Karpas-422 (cell line): Measurements from ENCODE around the gene GSC2. TPM values are rescaled to one million over a fixed set of nuclear protein-coding genes. Genes with fewer than 3 reads are reported as not detected.

Source experiments
- DNase-seq: peaks from one replicate; pipeline ENCODE4 v3.0.0-alpha.2; 2015
- H2AFZ ChIP-seq: fragments of 200-600 bp; sonication (generic); 2 replicates; pipeline ENCODE4 v1.6.1; 2014; ENCODE audit warnings: antibody characterized with exemption, low read length, mixed read lengths
- H3K27ac ChIP-seq: fragments of 200-600 bp; sonication (generic); 2 replicates; pipeline ENCODE4 v1.5.1; 2014; ENCODE audit warnings: mild to moderate bottlenecking, low read length, moderate library complexity
- H3K27me3 ChIP-seq: fragments of 200-600 bp; sonication (generic); 2 replicates; pipeline ENCODE4 v1.6.1; 2014; ENCODE audit warnings: low read length, mixed read lengths
- H3K36me3 ChIP-seq: fragments of 200-600 bp; sonication (generic); 2 replicates; pipeline ENCODE4 v1.6.1; 2014; ENCODE audit warnings: low read length, mixed read lengths; ENCODE audit not compliant: insufficient read depth
- H3K4me1 ChIP-seq: fragments of 200-600 bp; sonication (generic); 2 replicates; pipeline ENCODE4 v1.6.1; 2014; ENCODE audit warnings: mild to moderate bottlenecking, low read length, mixed read lengths
- H3K4me2 ChIP-seq: fragments of 200-600 bp; sonication (generic); 2 replicates; pipeline ENCODE4 v1.6.1; 2014; ENCODE audit warnings: low read length, low read depth, mild to moderate bottlenecking; ENCODE audit not compliant: poor library complexity, severe bottlenecking
- H3K4me3 ChIP-seq: fragments of 200-600 bp; sonication (generic); 2 replicates; pipeline ENCODE4 v1.5.1; 2014; ENCODE audit warnings: mild to moderate bottlenecking, antibody characterized with exemption, low read length, mixed read lengths
- H3K79me2 ChIP-seq: fragments of 200-600 bp; sonication (generic); 2 replicates; pipeline ENCODE4 v1.6.1; 2014; ENCODE audit warnings: mild to moderate bottlenecking, low read length, mixed read lengths
- H3K9ac ChIP-seq: fragments of 200-600 bp; sonication (generic); 2 replicates; pipeline ENCODE4 v1.6.0; 2014; ENCODE audit warnings: low read length
- H3K9me2 ChIP-seq: fragments of 200-600 bp; sonication (generic), shearing (Covaris generic); replicated peaks from 2 replicates; pipeline ENCODE4 v1.6.0; 2014; ENCODE audit warnings: mild to moderate bottlenecking, low read length, moderate library complexity; ENCODE audit not compliant: insufficient read depth
- H3K9me3 ChIP-seq: fragments of 300-700, 200-600 bp; sonication (generic); 2 replicates; pipeline ENCODE4 v1.6.1; 2014; ENCODE audit warnings: low read length, mixed read lengths
- H4K20me1 ChIP-seq: fragments of 200-600 bp; sonication (generic); 2 replicates; pipeline ENCODE4 v1.6.1; 2014; ENCODE audit warnings: mild to moderate bottlenecking, antibody characterized with exemption, low read length, low read depth; ENCODE audit not compliant: insufficient read depth
- total RNA-seq: library from RNA; depleted of rRNA; stranded (reverse); fragments of >200 nt; shearing (Covaris generic); gene quantifications from 2 replicates; pipeline ENCODE4 v1.2.3, GENCODE V29; 2014; ENCODE audit warnings: low replicate concordance

GSC2 gene
- total RNA-seq, 1 experiment from 2014 or later, result not detected

DNA sequence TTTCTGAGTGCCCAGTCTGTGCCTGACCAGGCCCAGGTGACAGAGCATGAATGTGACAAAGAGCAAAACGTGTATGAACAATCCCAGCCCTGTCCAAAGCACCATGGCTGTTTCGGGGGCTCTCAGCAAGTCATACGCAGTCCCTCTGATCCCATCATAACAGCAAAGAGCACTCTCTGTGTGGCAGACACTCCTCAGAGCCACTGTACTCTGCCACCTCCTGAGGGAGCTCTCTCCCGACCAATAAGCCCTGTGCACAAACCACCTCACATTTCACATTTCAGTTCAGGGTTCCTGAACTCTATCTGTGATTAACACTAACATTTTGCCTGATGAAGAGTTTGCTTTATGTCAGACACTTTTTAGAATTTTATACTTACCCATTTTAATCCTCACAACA, 34.5 kb downstream of the GSC2 start:
- H3K9me2 ChIP-seq, result no peaks in the 10 kb centered on the region
- peaks cover 64% of the 10 kb centered on the region for H3K4me1 ChIP-seq
- H3K27ac ChIP-seq, result peak overlapping the region; percentile 43
- H3K9ac ChIP-seq, result peak overlapping the region; percentile 34
- no peaks in the 10 kb centered on the region for H3K36me3 ChIP-seq
- H4K20me1 ChIP-seq, result peaks cover 59% of the 10 kb centered on the region
- H3K9me3 ChIP-seq, result no peaks in the 10 kb centered on the region
- no peak overlapping the region for H3K4me3 ChIP-seq
- no peak overlapping the region for H2AFZ ChIP-seq
- peaks cover 97% of the 10 kb centered on the region for H3K79me2 ChIP-seq
- peak; percentile 77 for DNase-seq
- peak overlapping the region; percentile 6 for H3K4me2 ChIP-seq
- no peaks in the 10 kb centered on the region for H3K27me3 ChIP-seq

DNA sequence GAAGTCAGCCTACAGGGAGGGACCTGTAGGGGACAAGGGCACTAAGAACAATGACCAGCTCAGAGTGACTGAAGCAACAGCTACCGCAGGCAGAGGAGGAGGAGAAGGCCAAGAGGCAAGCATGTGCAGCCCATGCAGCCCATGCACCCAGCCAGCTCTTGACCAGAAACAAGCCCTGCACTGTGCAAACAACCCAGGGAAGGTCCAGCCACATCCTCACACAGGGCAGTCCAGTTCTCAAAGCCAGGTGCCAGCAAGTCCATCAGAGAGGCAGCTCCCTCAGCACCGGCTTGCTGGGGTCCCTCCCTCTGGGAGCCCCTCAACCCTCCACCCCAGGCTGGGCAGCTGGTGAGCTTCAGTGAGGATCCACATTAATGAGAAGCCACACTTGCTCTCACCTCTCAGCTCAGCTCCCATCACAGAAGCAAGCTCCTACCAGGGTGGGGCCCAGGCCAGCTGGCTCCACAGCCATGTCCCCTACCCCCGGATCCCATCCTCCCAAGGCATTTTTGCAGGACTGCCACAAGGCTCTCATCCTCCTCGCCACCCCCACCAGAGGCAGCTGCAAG, 35.0 kb downstream of the GSC2 start:
- Histone ChIP-seq H3K4me2 (no peak overlapping the region), H3K27ac (peak overlapping the region; percentile 43; the same call in 1 of the 2 replicates), H3K4me1 (peaks cover 62% of the 10 kb centered on the region), H3K9ac (0 out of 2 replicates have a peak overlapping the region, but pooled peaks have one; percentile 34), H3K36me3 (no peaks in the 10 kb centered on the region), H2AFZ (no peak overlapping the region), H3K27me3 (no peaks in the 10 kb centered on the region), H3K9me2 (no peaks in the 10 kb centered on the region), H3K4me3 (no peak overlapping the region), H3K9me3 (no peaks in the 10 kb centered on the region), H3K79me2 (peaks cover 97% of the 10 kb centered on the region), H4K20me1 (peaks cover 54% of the 10 kb centered on the region)
- no peak for DNase-seq

DNA sequence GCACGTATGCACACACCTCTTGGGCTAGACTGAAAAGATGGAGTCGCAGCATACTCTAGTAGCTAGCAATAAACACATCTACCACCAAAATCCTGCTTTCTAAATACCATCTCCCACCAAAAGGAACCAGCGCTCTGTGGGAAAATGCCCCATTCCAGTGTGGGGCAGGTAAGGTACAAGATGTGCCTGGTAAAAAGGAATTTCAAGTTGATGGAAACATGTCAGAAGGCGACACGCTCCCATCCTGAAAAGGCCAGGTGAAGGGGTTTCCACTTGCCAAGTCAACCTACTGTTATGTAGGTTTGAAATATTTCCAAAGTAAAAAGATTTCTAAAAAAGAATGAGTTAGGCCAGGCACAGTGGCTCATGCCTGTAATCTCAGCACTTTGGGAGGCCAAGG, 36.7 kb downstream of the GSC2 start:
- no peaks in the 10 kb centered on the region for H3K27me3 ChIP-seq
- H4K20me1 ChIP-seq, result peaks cover 46% of the 10 kb centered on the region
- no peak for DNase-seq

DNA sequence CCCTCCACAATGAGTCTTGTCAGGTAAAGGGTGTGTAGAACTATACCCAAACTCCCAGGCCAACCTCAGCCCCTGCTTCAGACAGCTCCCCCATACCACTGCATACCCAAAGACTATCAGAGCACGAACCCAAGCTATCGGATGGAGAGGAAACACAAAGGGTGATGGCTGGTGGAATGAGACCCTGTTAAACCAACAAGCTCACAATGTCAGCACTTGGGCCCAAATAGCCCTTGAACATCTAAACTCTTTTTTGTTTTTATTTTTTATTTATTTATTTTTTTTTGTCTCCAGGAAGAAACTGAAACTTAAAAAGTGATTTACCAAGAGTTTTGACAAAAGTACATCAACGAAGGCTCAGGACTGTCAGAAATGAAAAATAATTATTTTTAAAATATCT, 38.5 kb downstream of the GSC2 start:
- no peak overlapping the region for H2AFZ ChIP-seq
- peaks cover 39% of the 10 kb centered on the region for H4K20me1 ChIP-seq
- no peak for DNase-seq
- no peaks in the 10 kb centered on the region for H3K27me3 ChIP-seq
- peaks cover 97% of the 10 kb centered on the region for H3K79me2 ChIP-seq
- H3K4me1 ChIP-seq, result peaks cover 52% of the 10 kb centered on the region
- H3K36me3 ChIP-seq, result no peaks in the 10 kb centered on the region
- H3K9me2 ChIP-seq, result no peaks in the 10 kb centered on the region
- no peak overlapping the region for H3K9ac ChIP-seq
- H3K27ac ChIP-seq, result peak overlapping the region; percentile 32
- no peak overlapping the region for H3K4me2 ChIP-seq
- H3K4me3 ChIP-seq, result no peak overlapping the region
- H3K9me3 ChIP-seq, result no peaks in the 10 kb centered on the region

More for the DNA sequence above, 36.7 kb downstream of the GSC2 start:
- Histone ChIP-seq H3K9me2 (no peaks in the 10 kb centered on the region), H3K4me3 (no peak overlapping the region), H3K27ac (no peak overlapping the region), H3K36me3 (no peaks in the 10 kb centered on the region), H3K4me1 (peaks cover 59% of the 10 kb centered on the region), H3K9ac (no peak overlapping the region), H3K9me3 (no peaks in the 10 kb centered on the region), H3K79me2 (peaks cover 97% of the 10 kb centered on the region), H2AFZ (no peak overlapping the region), H3K4me2 (no peak overlapping the region)

DNA sequence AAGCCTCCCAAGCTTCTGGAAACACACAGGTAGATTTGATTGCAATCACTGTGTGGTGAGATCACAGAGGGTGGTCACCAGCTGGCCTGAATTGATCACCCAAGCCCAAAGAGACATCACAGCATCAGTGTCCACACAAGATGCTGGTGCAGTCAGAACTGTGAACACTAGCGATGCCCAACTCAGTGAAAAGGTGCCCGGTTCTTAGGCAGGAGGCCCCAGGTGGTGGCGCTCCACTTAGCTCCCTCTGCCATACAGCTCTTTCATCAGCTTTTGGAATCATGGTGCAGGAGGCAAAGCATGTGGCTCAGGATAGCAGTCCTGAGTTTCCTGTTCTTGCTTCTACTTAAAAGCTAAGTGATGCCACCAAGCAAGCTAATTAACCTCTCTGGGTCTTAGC, 39.0 kb downstream of the GSC2 start:
- Histone ChIP-seq H3K4me3 (no peak overlapping the region), H3K4me2 (no peak overlapping the region), H3K9me2 (no peaks in the 10 kb centered on the region), H4K20me1 (peaks cover 39% of the 10 kb centered on the region), H2AFZ (no peak overlapping the region), H3K4me1 (peaks cover 50% of the 10 kb centered on the region), H3K9me3 (no peaks in the 10 kb centered on the region), H3K27ac (peak overlapping the region; percentile 32), H3K36me3 (no peaks in the 10 kb centered on the region), H3K79me2 (peaks cover 97% of the 10 kb centered on the region), H3K9ac (no peak overlapping the region), H3K27me3 (no peaks in the 10 kb centered on the region)
- DNase-seq, result no peak

DNA sequence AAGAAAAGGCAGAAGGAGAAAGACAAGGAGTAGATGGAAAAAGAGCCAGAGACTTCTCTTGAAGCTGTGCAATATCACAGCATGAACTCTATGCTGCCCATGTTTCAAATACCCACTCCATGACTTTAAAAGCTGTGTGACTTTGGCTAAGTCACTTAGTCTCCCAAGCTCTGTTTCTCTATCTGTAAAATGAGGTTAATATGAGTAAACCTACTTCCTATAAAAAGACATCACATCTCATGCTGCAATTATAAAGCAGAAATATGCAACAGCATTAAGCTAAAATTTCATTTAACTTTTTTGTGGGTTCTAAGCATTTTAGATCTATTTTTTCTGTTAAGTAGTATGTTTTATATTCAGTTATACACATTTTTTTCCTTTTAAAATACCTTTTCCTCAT, 39.4 kb downstream of the GSC2 start:
- no peaks in the 10 kb centered on the region for H3K27me3 ChIP-seq
- no peak overlapping the region for H3K4me3 ChIP-seq
- no peaks in the 10 kb centered on the region for H3K9me3 ChIP-seq
- peaks cover 39% of the 10 kb centered on the region for H4K20me1 ChIP-seq
- H3K79me2 ChIP-seq, result peaks cover 97% of the 10 kb centered on the region
- H3K36me3 ChIP-seq, result no peaks in the 10 kb centered on the region
- H2AFZ ChIP-seq, result no peak overlapping the region
- DNase-seq, result no peak
- H3K27ac ChIP-seq, result peak overlapping the region; percentile 32
- no peaks in the 10 kb centered on the region for H3K9me2 ChIP-seq
- H3K4me2 ChIP-seq, result no peak overlapping the region
- no peak overlapping the region for H3K9ac ChIP-seq
- H3K4me1 ChIP-seq, result peaks cover 45% of the 10 kb centered on the region

DNA sequence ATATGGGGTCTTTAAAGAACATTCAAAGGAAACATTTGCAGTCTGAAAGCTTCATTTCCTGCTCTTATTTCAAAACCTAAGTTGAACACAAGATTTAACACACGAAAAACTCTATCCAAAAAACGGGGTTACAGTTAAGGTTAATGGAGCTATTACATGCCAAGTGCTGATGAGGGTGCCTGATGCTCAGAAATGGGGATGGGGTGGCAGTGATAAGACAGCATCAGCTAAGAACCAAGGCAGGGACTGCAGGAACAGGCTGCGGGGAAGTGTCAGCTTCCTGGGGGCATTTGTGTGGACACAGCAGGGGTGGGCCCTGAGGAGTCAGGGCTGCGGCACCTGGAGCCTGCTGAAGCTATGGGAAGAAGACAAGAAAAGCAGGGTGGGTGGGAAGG, 40.0 kb downstream of the GSC2 start:
- no peaks in the 10 kb centered on the region for H3K36me3 ChIP-seq
- peak overlapping the region; percentile 10 for H3K4me2 ChIP-seq
- no peak overlapping the region for H2AFZ ChIP-seq
- no peaks in the 10 kb centered on the region for H3K9me2 ChIP-seq
- peaks cover 97% of the 10 kb centered on the region for H3K79me2 ChIP-seq
- no peaks in the 10 kb centered on the region for H3K27me3 ChIP-seq
- peaks cover 41% of the 10 kb centered on the region for H3K4me1 ChIP-seq
- H4K20me1 ChIP-seq, result peaks cover 40% of the 10 kb centered on the region
- H3K9ac ChIP-seq, result no peak overlapping the region
- H3K27ac ChIP-seq, result peak overlapping the region; percentile 18
- DNase-seq, result no peak
- no peaks in the 10 kb centered on the region for H3K9me3 ChIP-seq
- no peak overlapping the region for H3K4me3 ChIP-seq

DNA sequence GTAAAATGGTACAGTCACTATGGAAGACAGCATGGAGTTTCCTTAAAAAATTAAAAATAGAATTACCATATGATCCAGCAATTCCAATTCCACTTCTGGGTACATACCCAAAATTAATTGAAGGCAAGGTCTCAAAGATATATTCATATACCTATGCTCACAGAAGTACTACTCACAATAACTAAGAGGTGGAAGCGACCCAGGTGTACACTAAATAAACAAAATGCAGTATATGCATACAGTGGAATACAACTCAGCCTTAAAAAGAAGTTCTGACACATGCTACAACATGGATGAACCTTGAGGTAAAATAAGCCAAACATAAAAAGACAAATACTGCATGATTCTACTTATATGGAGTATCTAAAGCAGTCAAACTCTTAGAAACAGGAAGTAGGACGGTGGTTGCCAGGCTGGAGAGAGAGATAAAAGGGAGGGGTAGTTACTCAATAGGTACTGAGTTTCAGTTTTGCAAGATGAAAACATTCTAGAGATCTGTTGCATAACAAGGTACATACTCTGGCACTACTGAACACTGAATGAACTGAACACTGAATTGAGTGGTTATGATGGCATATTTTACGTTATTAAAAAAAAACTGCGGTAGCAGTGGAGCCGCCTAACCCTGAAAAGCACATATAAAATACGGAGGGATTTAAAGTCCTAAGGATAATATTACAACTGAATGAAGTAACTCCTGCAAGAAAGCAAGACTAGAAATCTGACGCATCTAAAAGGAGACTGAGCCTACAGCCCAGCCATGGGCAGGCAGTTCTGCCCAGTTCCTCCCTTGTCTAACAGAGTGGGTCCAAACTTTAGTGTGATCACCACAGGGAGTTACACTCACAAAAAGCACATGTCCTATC, 40.7 kb downstream of the GSC2 start:
- Histone ChIP-seq H3K9me2 (no peaks in the 10 kb centered on the region), H4K20me1 (peaks cover 33% of the 10 kb centered on the region), H3K9me3 (no peaks in the 10 kb centered on the region), H3K79me2 (peaks cover 97% of the 10 kb centered on the region), H3K9ac (no peak overlapping the region), H3K27me3 (no peaks in the 10 kb centered on the region), H3K27ac (peak overlapping the region; percentile 18), H2AFZ (no peak overlapping the region), H3K4me1 (peaks cover 41% of the 10 kb centered on the region), H3K36me3 (no peaks in the 10 kb centered on the region), H3K4me3 (no peak overlapping the region), H3K4me2 (peak overlapping the region; percentile 10)
- DNase-seq, result peak; percentile 76
